Psoas muscle (tissue), 8 donors: Measurements from ENCODE around the gene NAB2. TPM values are rescaled to one million over a fixed set of nuclear protein-coding genes. Genes with fewer than 3 reads are reported as not detected.
"Not testable (repeated sequence)": the region's sequence is repeated elsewhere in the genome, so short reads cannot be mapped to it uniquely, and the experiment has no call there.

ENCODE experiments used
- ATAC-seq, 4 donors: fragments of 200-7000 bp; cut with Tn5 transposase; one replicate each; pipeline ENCODE4 v1.9.1; 2020; ENCODE audit warnings: moderate library complexity in 3 of 4, mild to moderate bottlenecking in 2 of 4
- DNase-seq, 2 donors: peaks; one replicate each; pipeline ENCODE4 v3.0.0-alpha.2; 2020
- H3K27ac ChIP-seq: fragments of 200-600 bp; one replicate; pipeline ENCODE4 v1.8.0; 2022
- H3K27me3 ChIP-seq, 3 donors: fragments of 200-600 bp in 1 of 3; one replicate each; pipeline versions ENCODE4 v1.6.1 to v1.8.0; 2013 to 2022; ENCODE audit warnings: low read length in 2 of 3, mild to moderate bottlenecking in 2 of 3, moderate library complexity in 1 of 3; ENCODE audit not compliant: insufficient read depth in 3 of 3
- H3K36me3 ChIP-seq, 2 donors: fragments of 200-600 bp in 1 of 2; one replicate each; pipeline versions ENCODE4 v1.6.1 to v1.8.0; 2013 to 2022; ENCODE audit warnings: low read depth in 1 of 2, mild to moderate bottlenecking in 1 of 2, moderate library complexity in 1 of 2; ENCODE audit not compliant: insufficient read depth in 1 of 2
- H3K4me1 ChIP-seq: fragments of 200-600 bp; one replicate; pipeline ENCODE4 v1.8.0; 2022
- H3K4me3 ChIP-seq: fragments of 200-600 bp; one replicate; pipeline ENCODE4 v1.8.0; 2022; ENCODE audit warnings: mild to moderate bottlenecking
- H3K9me3 ChIP-seq: fragments of 200-600 bp; one replicate; pipeline ENCODE4 v1.8.0; 2022
- WGBS, 3 donors: extraction: QIAGEN DNeasy Blood & Tissue Kit; methylation state at CpG; one replicate each; pipeline versions ENCODE4 v1.1.6 to v1.1.7; 2013; 5-methylcytosine and 5-hydroxymethylcytosine counted together
- intact Hi-C, 2 donors: fragments of 100-400 bp; cut with DNase I; formaldehyde crosslinking; loops; one replicate each; pipeline versions ENCODE4 v1.11.0 to v1.14.2; 2022
- polyA plus RNA-seq, 3 donors: library from polyadenylated mRNA; stranded (reverse); fragments of 200-250 nt; gene quantifications; one replicate each; pipeline ENCODE4 v1.2.3, GENCODE V29; 2013
- total RNA-seq, 4 donors: library from RNA; stranded (reverse); fragmentation: NEBNext Ultra II Directional in 2 of 4; extraction: Animal tissue kit (Norgen Biotek cat#: 25700) in 2 of 4; gene quantifications; one replicate each; pipeline versions ENCODE4 v1.2.1 to v1.2.4, GENCODE V29; 2021 to 2023
- TF ChIP-seq, protein P1 (sequence below): fragments of 200-600 bp; IDR thresholded peaks from one replicate; pipeline ENCODE4 v1.8.0; 2022; ENCODE audit warnings: antibody characterized with exemption
- donor health status: healthy with polysubstance abuse.
- donor health status: DM: no; HTN: no; CAD: no; lungs with moderate emphysema.
- donor health status: Bipolar disorder and iron deficiency.
- donor health status: healthy.
- donor health status: DM: yes; HTN: yes; CAD: no.
- donor health status: DM: no; HTN: no; CAD: no.
- donor health status: DM: no; HTN: no; CAD: no.
- donor health status: DM: yes; HTN: yes; CAD: no.

Gene NAB2
- total and polyA plus RNA-seq, 7 donors: 5.6 to 114 (median 8.9) TPM

- TF ChIP-seq, protein P1, sequence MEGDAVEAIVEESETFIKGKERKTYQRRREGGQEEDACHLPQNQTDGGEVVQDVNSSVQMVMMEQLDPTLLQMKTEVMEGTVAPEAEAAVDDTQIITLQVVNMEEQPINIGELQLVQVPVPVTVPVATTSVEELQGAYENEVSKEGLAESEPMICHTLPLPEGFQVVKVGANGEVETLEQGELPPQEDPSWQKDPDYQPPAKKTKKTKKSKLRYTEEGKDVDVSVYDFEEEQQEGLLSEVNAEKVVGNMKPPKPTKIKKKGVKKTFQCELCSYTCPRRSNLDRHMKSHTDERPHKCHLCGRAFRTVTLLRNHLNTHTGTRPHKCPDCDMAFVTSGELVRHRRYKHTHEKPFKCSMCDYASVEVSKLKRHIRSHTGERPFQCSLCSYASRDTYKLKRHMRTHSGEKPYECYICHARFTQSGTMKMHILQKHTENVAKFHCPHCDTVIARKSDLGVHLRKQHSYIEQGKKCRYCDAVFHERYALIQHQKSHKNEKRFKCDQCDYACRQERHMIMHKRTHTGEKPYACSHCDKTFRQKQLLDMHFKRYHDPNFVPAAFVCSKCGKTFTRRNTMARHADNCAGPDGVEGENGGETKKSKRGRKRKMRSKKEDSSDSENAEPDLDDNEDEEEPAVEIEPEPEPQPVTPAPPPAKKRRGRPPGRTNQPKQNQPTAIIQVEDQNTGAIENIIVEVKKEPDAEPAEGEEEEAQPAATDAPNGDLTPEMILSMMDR: no peak
- Histone ChIP-seq H3K27ac (no peak overlapping the region), H3K27me3 (no peaks in the 10 kb centered on the region), H3K9me3 (no peaks in the 10 kb centered on the region), H3K36me3 (no peaks in the 10 kb centered on the region), H3K4me1 (no peaks in the 10 kb centered on the region), H3K4me3 (no peak overlapping the region)
- intact Hi-C loops: no loop called here
- DNase-seq: no peak
- ATAC-seq: no peak
- WGBS, 3 donors: 73 to 94% (median 89%) methylated on average over 1 of the region's 1 CpG
These were observed 40.9 kb upstream of the NAB2 start for GRCh38 chr12:57047981-57048380.

DNA sequence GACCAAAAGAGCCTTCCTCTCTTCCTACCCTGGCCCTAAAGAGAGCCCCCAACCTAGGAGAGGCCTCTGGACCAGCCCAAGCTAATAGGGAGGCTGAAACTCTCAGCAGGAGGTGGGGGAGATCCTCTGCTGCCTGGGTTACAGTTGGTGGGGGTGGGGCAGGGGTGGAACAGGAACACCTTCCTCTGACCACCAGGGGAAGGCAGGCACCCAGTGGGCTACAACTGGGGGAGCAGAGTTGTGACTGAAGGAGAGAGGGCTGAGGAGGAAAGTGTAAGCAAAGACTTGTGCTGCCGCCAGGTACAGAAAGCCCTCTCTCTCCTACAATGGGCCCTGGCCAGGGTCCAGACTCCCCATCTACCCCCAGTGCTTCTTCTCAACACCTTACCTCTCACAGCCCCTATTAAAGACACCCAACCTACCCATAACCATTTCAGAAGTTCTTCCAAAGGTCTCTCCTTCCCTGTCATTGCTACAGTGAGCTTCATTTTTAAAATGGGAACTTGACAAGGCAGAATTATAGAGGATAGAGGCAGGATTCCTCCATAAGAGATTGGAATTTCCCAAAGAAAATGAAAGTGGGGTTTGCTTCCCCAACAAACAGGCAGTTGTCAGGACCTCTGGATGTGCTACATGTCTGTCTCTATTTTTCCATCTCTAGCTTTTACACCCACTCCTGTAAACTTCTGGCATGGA lies 40.3 kb upstream of the NAB2 start:
- WGBS, 3 donors: 91 to 100% (median 92%) methylated on average over 1 of the region's 1 CpG
- no peaks in the 10 kb centered on the region for H3K9me3 ChIP-seq
- no peak overlapping the region for H3K4me3 ChIP-seq
- no peaks in the 10 kb centered on the region for H3K27me3 ChIP-seq
- no peak for DNase-seq
- intact Hi-C loops: no loop called here
- H3K36me3 ChIP-seq: no peaks in the 10 kb centered on the region
- TF ChIP-seq, protein P1: no peak
- no peaks in the 10 kb centered on the region for H3K4me1 ChIP-seq
- no peak for ATAC-seq
- H3K27ac ChIP-seq: no peak overlapping the region

GRCh38 chr12:57049119-57049446 lies 39.8 kb upstream of the NAB2 start:
- ATAC-seq: no peak
- 80 to 89% (median 85%) methylated on average over 4 of the region's 4 CpGs for WGBS, 3 donors
- intact Hi-C loops: no loop called here
- Histone ChIP-seq H3K27ac (no peak overlapping the region), H3K27me3 (no peaks in the 10 kb centered on the region), H3K36me3 (no peaks in the 10 kb centered on the region), H3K4me1 (no peaks in the 10 kb centered on the region), H3K9me3 (no peaks in the 10 kb centered on the region), H3K4me3 (no peak overlapping the region)
- no peak for DNase-seq
- TF ChIP-seq, protein P1: no peak

DNA sequence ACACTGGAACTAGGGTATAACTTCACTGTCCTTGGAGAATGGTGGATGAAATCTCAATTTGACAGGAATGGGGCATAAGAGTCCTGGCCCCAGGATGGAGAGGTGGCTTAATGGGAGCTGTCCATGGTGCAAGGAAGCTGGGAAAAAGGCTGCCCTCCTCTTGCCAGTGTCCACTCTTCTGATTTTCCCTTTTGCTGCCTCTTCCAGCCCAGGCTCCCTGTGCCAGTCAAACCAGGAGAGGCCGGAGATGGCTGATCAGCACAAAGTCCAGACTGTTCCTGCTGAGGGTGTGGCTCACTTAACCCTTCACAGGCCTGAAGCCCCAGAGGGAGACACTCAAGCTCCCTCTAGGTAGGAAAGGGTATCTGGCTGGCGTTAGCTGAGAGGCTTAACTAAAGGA lies 39.0 kb upstream of the NAB2 start, which contains the start of gene MYO1A:
Gene MYO1A, minus strand, starts transcription at position 240 of the 400 bp plus-strand sequence. CDS start 1,806 bp downstream, outside the sequence.
- WGBS, 3 donors: 25 to 48% (median 35%) methylated on average over 2 of the region's 2 CpGs
- intact Hi-C loops: no loop called here
- Histone ChIP-seq H3K4me1 (no peaks in the 10 kb centered on the region), H3K4me3 (no peak within 1 kb of the TSS), H3K9me3 (no peaks in the 10 kb centered on the region), H3K27me3 (no peaks in the 10 kb centered on the region), H3K36me3 (no peaks in the 10 kb centered on the region), H3K27ac (no peak within 1 kb of the TSS)
- ATAC-seq (no peak), DNase-seq (no peak)
- TF ChIP-seq, protein P1: no peak

DNA sequence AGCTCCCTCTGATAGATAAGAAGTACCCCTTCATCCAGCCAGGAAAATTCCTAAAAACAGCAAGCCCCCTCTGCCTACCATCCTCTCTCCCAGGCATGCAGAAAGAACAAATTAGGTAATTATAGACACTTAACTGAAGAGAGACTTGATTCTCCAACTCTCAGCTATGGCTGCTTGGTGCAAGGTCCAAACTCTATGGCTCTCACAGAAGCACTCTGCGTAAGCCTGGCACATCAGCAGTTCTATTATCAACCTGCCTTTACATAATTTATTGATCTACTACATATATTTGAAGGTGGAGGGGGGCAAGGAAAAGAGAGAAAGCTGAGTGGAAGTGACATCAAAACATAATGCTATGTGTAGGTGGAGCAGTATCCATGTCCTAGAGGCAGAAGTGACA lies 37.9 kb upstream of the NAB2 start:
- Histone ChIP-seq H3K27me3 (no peaks in the 10 kb centered on the region), H3K9me3 (no peaks in the 10 kb centered on the region), H3K27ac (no peak overlapping the region), H3K36me3 (no peaks in the 10 kb centered on the region), H3K4me3 (no peak overlapping the region), H3K4me1 (no peaks in the 10 kb centered on the region)
- TF ChIP-seq, protein P1: no peak
- no peak for ATAC-seq
- no peak for DNase-seq
- 85 to 97% (median 96%) methylated on average over 1 of the region's 1 CpG for WGBS, 3 donors
- intact Hi-C loops: no loop called here

- ATAC-seq, intact Hi-C loops, H3K27ac ChIP-seq, H3K27me3 ChIP-seq, H3K9me3 ChIP-seq, DNase-seq, H3K4me1 ChIP-seq, H3K4me3 ChIP-seq: not testable (repeated sequence)
- H3K36me3 ChIP-seq: peaks cover 0 to 12% of the 10 kb centered on the region in 2 donors
- 96 to 99% (median 97%) methylated on average over 4 of the region's 4 CpGs for WGBS, 3 donors
These were observed 35.8 kb upstream of the NAB2 start for GRCh38 chr12:57053146-57053545.

DNA sequence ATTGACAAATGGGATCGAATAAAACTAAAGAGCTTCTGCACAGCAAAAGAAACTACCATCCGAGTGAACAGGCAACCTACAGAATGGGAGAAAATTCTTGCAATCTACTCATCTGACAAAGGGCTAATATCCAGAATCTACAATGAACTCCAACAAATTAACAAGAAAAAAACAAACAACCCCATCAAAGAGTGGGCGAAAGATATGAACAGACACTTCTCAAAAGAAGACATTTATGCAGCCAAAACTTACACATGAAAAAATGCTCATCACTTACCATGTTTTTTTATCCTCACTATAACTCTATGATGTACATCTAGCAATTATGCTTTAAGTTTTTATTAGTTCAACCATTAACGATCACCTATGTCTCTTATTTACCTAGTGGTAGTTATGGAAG lies 35.0 kb upstream of the NAB2 start:
- peaks cover 4 to 19% of the 10 kb centered on the region in 2 donors for H3K36me3 ChIP-seq
- H3K9me3 ChIP-seq, intact Hi-C loops, H3K27ac ChIP-seq, DNase-seq, H3K4me1 ChIP-seq, H3K27me3 ChIP-seq, H3K4me3 ChIP-seq, ATAC-seq: not testable (repeated sequence)
- WGBS, 3 donors: 95 to 99% (median 96%) methylated on average over 4 of the region's 4 CpGs
